Progenitor cell of endocrine pancreas (in vitro differentiated cells): ENCODE results near the gene PTRHD1. TPM values are rescaled to one million over a fixed set of nuclear protein-coding genes. Genes with fewer than 3 reads are reported as not detected.

Experiments used
- DNase-seq: peaks from one replicate; pipeline ENCODE4 v3.0.0; 2021; ENCODE audit warnings: low spot score; ENCODE audit not compliant: unreplicated experiment
- H3K27ac Mint-ChIP-seq: 2 replicates; pipeline ENCODE4 v1.8.0; 2021; ENCODE audit warnings: mild to moderate bottlenecking, moderate library complexity, mixed read lengths
- H3K27me3 Mint-ChIP-seq: 2 replicates; pipeline ENCODE4 v1.8.0; 2021; ENCODE audit warnings: mixed read lengths
- H3K36me3 Mint-ChIP-seq: 2 replicates; pipeline ENCODE4 v1.8.0; 2022; ENCODE audit warnings: mixed read lengths; ENCODE audit not compliant: insufficient read depth
- H3K4me1 Mint-ChIP-seq: 2 replicates; pipeline ENCODE4 v1.8.0; 2021; ENCODE audit warnings: low read depth, mixed read lengths
- H3K4me3 Mint-ChIP-seq: 2 replicates; pipeline ENCODE4 v1.8.0; 2021; ENCODE audit warnings: low read depth, mild to moderate bottlenecking, moderate library complexity, mixed read lengths
- H3K9me3 Mint-ChIP-seq: 2 replicates; pipeline ENCODE4 v1.8.0; 2021; ENCODE audit warnings: low read depth, mixed read lengths
- CTCF ChIP-seq: fragments of 200-600 bp; sonication (generic); IDR thresholded peaks from one replicate; pipeline ENCODE4 v1.5.0; 2021; ENCODE audit warnings: antibody characterized with exemption, mild to moderate bottlenecking; ENCODE audit not compliant: unreplicated experiment
- total RNA-seq: library from RNA; stranded (reverse); gene quantifications from 2 replicates; pipeline ENCODE4 v1.2.1, GENCODE V29; 2021

PTRHD1 gene
- total RNA-seq, 1 donor from 2014 or later: 21.3 TPM

GRCh38 chr2:24742730-24743129 lies 50.5 kb downstream of the PTRHD1 start:
- no peak for TF ChIP-seq CTCF
- Mint-ChIP-seq H3K27ac (no peak overlapping the region), H3K36me3 (peaks cover 4% of the 10 kb centered on the region), H3K27me3 (no peaks in the 10 kb centered on the region), H3K4me1 (no peaks in the 10 kb centered on the region), H3K4me3 (no peak overlapping the region), H3K9me3 (no peaks in the 10 kb centered on the region)
- no peak for DNase-seq

GRCh38 chr2:24740142-24740541 lies 53.0 kb downstream of the PTRHD1 start:
- DNase-seq: no peak
- no peak for TF ChIP-seq CTCF
- H3K4me1 Mint-ChIP-seq: no peaks in the 10 kb centered on the region
- peaks cover 1% of the 10 kb centered on the region for H3K36me3 Mint-ChIP-seq
- H3K9me3 Mint-ChIP-seq: no peaks in the 10 kb centered on the region
- no peak overlapping the region for H3K27ac Mint-ChIP-seq
- no peaks in the 10 kb centered on the region for H3K27me3 Mint-ChIP-seq
- H3K4me3 Mint-ChIP-seq: no peak overlapping the region

Other genes with a start within 250 kb of the PTRHD1 start
- 28.8 and 30.6 TPM in 2 replicates for gene CENPO, start within 50 bp of the PTRHD1 start, total RNA-seq
- 22.6 and 24.6 TPM in 2 replicates for gene ADCY3, start 126.8 kb upstream of the PTRHD1 start, total RNA-seq
- gene DNAJC27, start 178.6 kb upstream of the PTRHD1 start, total RNA-seq: 11.3 and 12.3 TPM in 2 replicates
- gene EFR3B, start 248.7 kb upstream of the PTRHD1 start, total RNA-seq: 22.1 and 23.3 TPM in 2 replicates